OCI-LY7 (cell line): ENCODE data around the gene RNF175.

Source experiments
- CTCF ChIP-seq: fragments of 200-600 bp; sonication (generic); conservative IDR thresholded peaks from 2 replicates; pipeline ENCODE4 v1.5.1; 2014; ENCODE audit warnings: mild to moderate bottlenecking, antibody characterized with exemption, low read length, moderate library complexity, mixed read lengths
- EZH2phosphoT487 ChIP-seq: fragments of 200-600 bp; sonication (generic); IDR thresholded peaks from 2 replicates; pipeline ENCODE4 v1.6.1; 2018; ENCODE audit warnings: low read depth, borderline replicate concordance, mild to moderate bottlenecking, mixed run types, antibody characterized with exemption, low read length, moderate library complexity, mixed read lengths

GRCh38 chr4:153789741-153790499 lies 30.1 kb upstream of the RNF175 start:
- no peak for TF ChIP-seq EZH2phosphoT487
- no peak for TF ChIP-seq CTCF
